Uterus (tissue), 4 donors: ENCODE data around the gene GALNT15. TPM values are rescaled to one million over a fixed set of nuclear protein-coding genes. Genes with fewer than 3 reads are reported as not detected.

Experiments used
- DNase-seq, 2 donors: peaks; one replicate each; pipeline ENCODE4 v3.0.0-alpha.2; 2019 to 2020
- H3K27ac ChIP-seq, 2 donors: fragments of 200-600 bp; sonication (generic); 1 replicate in 1 of 2; 2 replicates in 1 of 2; pipeline ENCODE4 v1.5.1; 2016 to 2018
- H3K27me3 ChIP-seq, 2 donors: fragments of 200-600 bp; sonication (generic); one replicate each; pipeline ENCODE4 v1.5.1; 2018 to 2019; ENCODE audit warnings: control low read depth in 1 of 2
- H3K36me3 ChIP-seq, 2 donors: fragments of 200-600 bp; sonication (generic); one replicate each; pipeline ENCODE4 v1.5.1; 2019; ENCODE audit warnings: control low read depth in 1 of 2
- H3K4me1 ChIP-seq, 2 donors: fragments of 200-600 bp; sonication (generic); one replicate each; pipeline ENCODE4 v1.5.1; 2018 to 2019; ENCODE audit warnings: control low read depth in 1 of 2
- H3K4me3 ChIP-seq, 2 donors: fragments of 200-600 bp; sonication (generic); 1 replicate in 1 of 2; 2 replicates in 1 of 2; pipeline ENCODE4 v1.5.1; 2018 to 2019; ENCODE audit warnings: mild to moderate bottlenecking in 1 of 2
- H3K9me3 ChIP-seq, 2 donors: fragments of 200-600 bp; sonication (generic); one replicate each; pipeline ENCODE4 v1.5.1; 2019; ENCODE audit warnings: control low read depth in 1 of 2
- POLR2A ChIP-seq, 2 donors: fragments of 450-650 bp; IDR thresholded peaks; one replicate each; pipeline ENCODE4 v1.6.1; 2016; ENCODE audit warnings: antibody characterized with exemption in 2 of 2, mild to moderate bottlenecking in 1 of 2, moderate library complexity in 1 of 2
- intact Hi-C: fragments of 100-400 bp; cut with DNase I; formaldehyde crosslinking; loops from one replicate; pipeline ENCODE4 v1.15.1; 2023; ENCODE audit warnings: low total_unique reads
- total RNA-seq, 4 donors: library from RNA; depleted of rRNA in 3 of 4; stranded (reverse); fragments of >200 nt in 3 of 4; gene quantifications; one replicate each; pipeline versions ENCODE4 v1.1.0 to v1.2.4, GENCODE V29; 2014 to 2023
- TF ChIP-seq, protein P1 (sequence below), 4 experiments: fragments of 200-600 bp in 2 of 4; fragments of 450-650 bp in 2 of 4; sonication (generic) in 2 of 4; IDR thresholded peaks; one replicate each; pipeline ENCODE4 v1.5.1; 2016 to 2019; ENCODE audit warnings: antibody characterized with exemption in 4 of 4, mild to moderate bottlenecking in 2 of 4, moderate library complexity in 1 of 4
- donor health status: DM: yes; HTN: yes; CAD: no.

GALNT15 gene
- total RNA-seq, 4 donors from 2014 or later: 6.6 to 85.2 (median 53.3) TPM

- Histone ChIP-seq H3K27me3 (no peaks in the 10 kb centered on the region), H3K9me3 (no peaks in the 10 kb centered on the region), H3K36me3 (no peaks in the 10 kb centered on the region), H3K4me1 (no peaks in the 10 kb centered on the region), H3K4me3 (no peak overlapping the region), H3K27ac (no peak overlapping the region)
- no peak for DNase-seq
- TF ChIP-seq, protein P1, sequence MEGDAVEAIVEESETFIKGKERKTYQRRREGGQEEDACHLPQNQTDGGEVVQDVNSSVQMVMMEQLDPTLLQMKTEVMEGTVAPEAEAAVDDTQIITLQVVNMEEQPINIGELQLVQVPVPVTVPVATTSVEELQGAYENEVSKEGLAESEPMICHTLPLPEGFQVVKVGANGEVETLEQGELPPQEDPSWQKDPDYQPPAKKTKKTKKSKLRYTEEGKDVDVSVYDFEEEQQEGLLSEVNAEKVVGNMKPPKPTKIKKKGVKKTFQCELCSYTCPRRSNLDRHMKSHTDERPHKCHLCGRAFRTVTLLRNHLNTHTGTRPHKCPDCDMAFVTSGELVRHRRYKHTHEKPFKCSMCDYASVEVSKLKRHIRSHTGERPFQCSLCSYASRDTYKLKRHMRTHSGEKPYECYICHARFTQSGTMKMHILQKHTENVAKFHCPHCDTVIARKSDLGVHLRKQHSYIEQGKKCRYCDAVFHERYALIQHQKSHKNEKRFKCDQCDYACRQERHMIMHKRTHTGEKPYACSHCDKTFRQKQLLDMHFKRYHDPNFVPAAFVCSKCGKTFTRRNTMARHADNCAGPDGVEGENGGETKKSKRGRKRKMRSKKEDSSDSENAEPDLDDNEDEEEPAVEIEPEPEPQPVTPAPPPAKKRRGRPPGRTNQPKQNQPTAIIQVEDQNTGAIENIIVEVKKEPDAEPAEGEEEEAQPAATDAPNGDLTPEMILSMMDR (IDR thresholded peaks at IDR 0.05): no peak
- TF ChIP-seq POLR2A (IDR thresholded peaks at IDR 0.05): no peak
- intact Hi-C loops: no loop called here
Observed at GRCh38 chr3:16219777-16220176, 45.3 kb downstream of the GALNT15 start.

DNA sequence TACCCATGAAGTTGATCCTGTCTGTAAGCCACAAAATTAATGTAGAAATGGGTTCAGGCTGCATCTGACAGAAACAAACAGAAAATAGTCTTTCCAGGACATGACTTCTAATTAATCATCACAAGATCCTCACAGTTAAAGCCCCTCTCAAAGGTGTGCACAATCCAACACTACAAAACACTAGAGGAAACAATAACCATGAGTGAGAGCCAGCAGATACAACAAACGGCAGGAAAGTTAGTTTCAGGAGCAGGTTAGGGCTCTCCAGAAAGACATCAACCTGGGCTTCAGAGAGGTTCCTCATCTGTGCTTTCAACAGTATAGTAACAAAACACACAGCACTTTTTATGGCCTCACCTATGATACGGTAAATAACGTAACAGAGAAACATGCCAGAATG lies 47.5 kb downstream of the GALNT15 start:
- intact Hi-C loops: no loop called here
- Histone ChIP-seq H3K4me3 (no peak overlapping the region), H3K36me3 (no peaks in the 10 kb centered on the region), H3K27ac (no peak overlapping the region), H3K27me3 (no peaks in the 10 kb centered on the region), H3K9me3 (no peaks in the 10 kb centered on the region), H3K4me1 (no peaks in the 10 kb centered on the region)
- DNase-seq: no peak
- TF ChIP-seq, protein P1 (IDR thresholded peaks at IDR 0.05): no peak
- no peak for TF ChIP-seq POLR2A (IDR thresholded peaks at IDR 0.05)

DNA sequence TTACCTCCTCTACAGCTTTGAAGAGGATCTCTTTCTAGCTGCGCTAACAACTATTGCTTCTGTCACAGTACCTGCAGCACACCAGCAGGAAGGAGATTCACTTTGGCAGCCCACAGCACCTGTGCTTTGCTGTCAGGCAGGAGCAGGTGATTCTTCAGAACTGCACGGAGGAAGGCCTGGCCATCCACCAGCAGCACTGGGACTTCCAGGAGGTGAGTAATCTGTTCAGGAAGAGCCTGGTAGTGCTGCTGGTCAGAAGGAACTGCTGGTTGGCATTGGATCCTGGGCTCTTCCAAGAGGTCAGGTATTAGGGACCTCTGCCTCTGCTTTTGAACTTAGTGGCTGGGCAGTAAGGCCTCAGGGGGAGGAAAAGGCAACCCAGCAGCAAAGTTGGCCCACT lies 48.1 kb downstream of the GALNT15 start:
- no peak for DNase-seq
- Histone ChIP-seq H3K27ac (no peak overlapping the region), H3K9me3 (no peaks in the 10 kb centered on the region), H3K4me1 (no peaks in the 10 kb centered on the region), H3K4me3 (no peak overlapping the region), H3K27me3 (no peaks in the 10 kb centered on the region), H3K36me3 (no peaks in the 10 kb centered on the region)
- intact Hi-C loops: no loop called here
- TF ChIP-seq, protein P1 (IDR thresholded peaks at IDR 0.05): no peak
- TF ChIP-seq POLR2A (IDR thresholded peaks at IDR 0.05): no peak

- no peak overlapping the region for H3K27ac ChIP-seq
- TF ChIP-seq POLR2A (IDR thresholded peaks at IDR 0.05): no peak
- TF ChIP-seq, protein P1 (IDR thresholded peaks at IDR 0.05): no peak
- no peak overlapping the region for H3K4me3 ChIP-seq
- no peaks in the 10 kb centered on the region for H3K4me1 ChIP-seq
- no peaks in the 10 kb centered on the region for H3K27me3 ChIP-seq
- intact Hi-C loops: no loop called here
- DNase-seq: no peak
- no peaks in the 10 kb centered on the region for H3K36me3 ChIP-seq
- H3K9me3 ChIP-seq: no peaks in the 10 kb centered on the region
Observed at GRCh38 chr3:16224325-16224724, 49.8 kb downstream of the GALNT15 start.

DNA sequence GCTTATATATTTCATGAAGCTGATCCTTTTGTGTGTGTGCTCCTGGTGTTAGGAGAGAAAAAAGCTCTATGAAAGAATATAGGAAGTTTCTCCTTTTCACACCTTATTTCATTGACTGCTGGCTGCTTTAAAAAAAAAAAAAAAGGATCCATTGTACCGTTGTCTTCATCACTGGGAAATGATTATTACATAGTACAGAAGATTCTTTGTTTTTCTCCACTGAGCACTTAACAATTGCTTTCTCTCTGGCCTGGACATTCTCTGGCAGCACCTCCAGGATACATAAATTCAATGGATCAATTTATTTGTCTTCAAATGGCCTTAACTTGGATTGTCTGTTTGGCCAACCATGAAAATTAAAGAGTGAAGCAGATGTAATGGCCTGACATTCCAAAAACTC lies 53.1 kb downstream of the GALNT15 start:
- H3K4me1 ChIP-seq: no peaks in the 10 kb centered on the region
- no peaks in the 10 kb centered on the region for H3K27me3 ChIP-seq
- no peaks in the 10 kb centered on the region for H3K9me3 ChIP-seq
- H3K36me3 ChIP-seq: no peaks in the 10 kb centered on the region
- intact Hi-C loops: no loop called here
- no peak for DNase-seq
- no peak overlapping the region for H3K4me3 ChIP-seq
- no peak overlapping the region for H3K27ac ChIP-seq
- TF ChIP-seq, protein P1 (IDR thresholded peaks at IDR 0.05): no peak
- TF ChIP-seq POLR2A (IDR thresholded peaks at IDR 0.05): no peak
